NCI-H2227 (cell line): Measurements from ENCODE around the gene ANKRD52.
"Not testable (repeated sequence)": the region's sequence is repeated elsewhere in the genome, so short reads cannot be mapped to it uniquely, and the experiment has no call there.

Experiments
- DNase-seq: peaks from one replicate; lab custom pipeline; 2025; ENCODE audit not compliant: unreplicated experiment; lab: John Stamatoyannopoulos, UW

The ANKRD52 gene

DNA sequence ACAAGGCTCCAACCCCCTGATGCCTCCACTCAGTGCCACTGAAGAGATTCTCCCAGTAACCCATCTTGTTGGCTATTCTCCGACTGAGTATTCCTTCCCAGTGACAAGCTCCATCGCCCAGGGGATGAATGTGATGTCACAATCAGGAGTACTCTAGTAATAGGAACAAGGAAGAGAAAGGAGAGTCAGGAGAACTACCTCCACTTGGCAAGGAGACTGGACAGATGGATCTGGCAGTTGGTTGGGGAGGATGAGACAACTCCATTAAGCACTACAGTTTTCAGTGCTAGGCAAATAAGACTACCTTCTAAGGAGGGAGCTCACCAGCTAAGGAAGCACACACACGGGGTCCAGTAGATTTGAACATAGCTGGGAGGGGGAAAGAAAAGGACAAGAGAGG, 41.7 kb downstream of the ANKRD52 start:
- no peak for DNase-seq

GRCh38 chr12:56213878-56214277, 44.3 kb downstream of the ANKRD52 start:
- no peak for DNase-seq

- DNase-seq = no peak
Observed at GRCh38 chr12:56212361-56212760, 45.8 kb downstream of the ANKRD52 start.

GRCh38 chr12:56208006-56208405, 50.2 kb downstream of the ANKRD52 start:
- DNase-seq = no peak

- DNase-seq = peak; percentile 54
Observed at GRCh38 chr12:56206452-56207166, 51.6 kb downstream of the ANKRD52 start.

DNA sequence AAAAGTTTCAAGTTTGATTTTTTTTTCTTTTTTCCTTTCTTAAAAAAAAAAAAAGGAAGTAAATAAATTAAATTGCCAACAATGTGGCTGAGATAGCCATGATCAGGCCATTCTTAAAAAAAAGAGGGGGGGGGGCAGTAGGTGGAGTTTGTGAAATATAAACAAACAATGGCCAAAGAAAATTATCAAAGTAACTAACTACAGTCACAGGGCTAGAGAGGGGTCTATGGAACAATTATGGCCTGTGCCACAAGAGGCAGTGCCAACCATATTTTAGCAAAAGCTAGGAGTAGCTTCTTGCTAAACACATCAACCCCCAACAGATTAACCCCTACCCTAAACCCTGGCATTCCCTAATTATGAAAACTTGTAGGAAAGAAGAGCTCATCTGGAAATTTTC, 52.7 kb downstream of the ANKRD52 start:
- no peak for DNase-seq

GRCh38 chr12:56204275-56204674, 53.9 kb downstream of the ANKRD52 start:
- no peak for DNase-seq

GRCh38 chr12:56202838-56203237, 55.3 kb downstream of the ANKRD52 start:
- no peak for DNase-seq

DNA sequence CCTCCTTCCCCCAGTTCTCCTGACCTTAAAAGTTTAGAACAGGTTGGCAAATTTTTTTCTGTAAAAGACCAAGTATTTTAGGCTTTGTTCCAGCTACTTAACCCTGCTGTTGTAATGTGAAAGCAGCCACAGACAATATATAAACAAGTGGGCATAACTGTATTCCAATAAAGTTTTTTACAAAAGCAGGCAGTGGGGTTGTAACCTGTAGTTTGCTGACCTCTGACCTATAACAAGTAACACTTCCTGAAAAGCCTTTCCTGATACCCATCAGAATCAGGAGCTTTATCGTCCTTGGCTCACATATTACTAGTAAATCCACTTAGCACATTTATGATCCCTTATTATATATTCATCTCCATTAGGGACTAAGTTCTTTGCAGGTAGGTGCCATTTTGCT, 55.8 kb downstream of the ANKRD52 start:
- no peak for DNase-seq

DNA sequence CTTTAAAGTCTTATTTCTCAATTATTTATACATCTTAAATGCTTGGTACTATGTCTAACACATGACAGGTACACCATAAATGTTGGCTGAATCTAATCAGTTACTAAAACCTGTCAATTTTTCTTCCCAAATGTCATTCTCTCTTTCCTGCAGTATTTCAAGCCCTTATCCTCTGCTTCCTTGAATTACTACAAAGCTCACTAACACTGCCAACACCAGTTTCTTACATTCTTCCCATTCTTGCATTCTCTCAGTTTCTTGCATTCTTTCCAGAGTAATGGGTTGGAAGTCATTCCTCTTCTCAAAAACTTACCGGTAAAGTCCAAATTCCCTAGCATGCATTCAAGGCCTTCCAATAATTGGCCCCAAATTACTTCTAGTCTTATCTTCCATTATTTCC, 59.3 kb downstream of the ANKRD52 start:
- DNase-seq = no peak

DNA sequence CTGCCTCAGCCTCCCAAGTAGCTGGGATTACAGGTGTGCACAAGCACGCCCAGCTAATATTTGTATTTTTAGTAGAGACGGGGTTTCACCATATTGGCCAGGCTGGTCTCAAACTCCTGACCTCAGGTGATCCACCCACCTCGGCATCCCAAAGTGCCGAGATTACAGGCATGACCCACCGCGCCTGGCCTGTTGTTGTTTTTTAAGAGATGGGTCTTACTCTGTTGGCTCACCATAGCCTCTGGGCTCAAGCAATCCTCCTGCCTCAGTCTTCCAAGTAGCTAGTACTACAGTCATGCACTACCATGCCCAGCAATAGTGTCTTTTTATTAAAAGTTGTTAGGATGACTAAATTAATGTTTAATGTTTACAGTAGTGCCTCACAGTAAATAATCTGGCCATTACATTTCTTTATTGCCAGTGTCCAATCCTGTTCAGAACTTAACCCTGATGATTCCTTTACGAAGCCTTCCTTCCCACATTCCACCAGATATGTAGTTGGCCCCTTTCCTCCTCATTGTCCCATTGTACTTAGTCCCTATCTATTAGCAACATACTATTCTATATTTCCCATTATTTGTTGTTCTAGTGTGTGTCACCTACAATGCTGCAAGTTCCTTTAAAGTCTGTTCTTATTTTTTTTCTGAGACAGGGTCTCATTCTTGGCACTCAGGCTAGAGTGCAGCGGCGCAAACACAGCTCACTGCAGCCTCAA, 60.1 kb downstream of the ANKRD52 start:
- no peak for DNase-seq

DNA sequence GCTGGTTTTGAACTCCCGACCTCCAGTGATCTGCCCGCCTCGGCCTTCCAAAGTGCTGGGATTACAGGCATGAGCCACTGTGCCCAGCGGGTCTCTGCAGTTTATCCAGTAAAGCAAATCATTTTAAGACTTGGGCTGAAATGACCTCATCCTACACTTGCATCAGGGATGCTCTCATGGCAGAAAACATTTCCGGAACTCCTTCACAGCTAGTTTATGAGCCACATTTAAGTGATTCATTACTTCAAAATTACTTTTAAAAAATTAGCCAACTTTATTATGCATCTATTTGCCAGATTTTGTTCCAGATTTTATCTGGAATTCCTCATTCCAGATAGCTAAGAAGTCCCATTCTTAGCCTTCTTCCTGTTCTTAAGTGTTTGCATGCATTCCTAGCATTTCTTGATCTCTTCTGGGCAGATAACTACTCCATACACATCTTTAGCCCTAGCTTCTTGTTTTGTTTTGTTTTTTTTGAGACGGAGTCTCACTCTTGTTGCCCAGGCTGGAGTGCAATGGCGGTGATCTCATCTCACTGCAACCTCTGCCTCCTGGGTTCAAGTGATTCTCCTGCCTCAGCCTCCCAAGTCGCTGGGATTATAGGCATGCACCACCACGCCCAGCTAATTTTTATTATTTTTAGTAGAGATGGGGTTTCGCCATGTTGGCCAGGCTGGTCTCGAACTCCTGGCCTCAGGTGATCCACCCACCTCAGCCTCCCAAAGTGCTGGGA, 61.2 kb downstream of the ANKRD52 start:
- not testable (repeated sequence) for DNase-seq

GRCh38 chr12:56193025-56193578, 65.1 kb downstream of the ANKRD52 start:
- DNase-seq = peak; percentile 91

DNA sequence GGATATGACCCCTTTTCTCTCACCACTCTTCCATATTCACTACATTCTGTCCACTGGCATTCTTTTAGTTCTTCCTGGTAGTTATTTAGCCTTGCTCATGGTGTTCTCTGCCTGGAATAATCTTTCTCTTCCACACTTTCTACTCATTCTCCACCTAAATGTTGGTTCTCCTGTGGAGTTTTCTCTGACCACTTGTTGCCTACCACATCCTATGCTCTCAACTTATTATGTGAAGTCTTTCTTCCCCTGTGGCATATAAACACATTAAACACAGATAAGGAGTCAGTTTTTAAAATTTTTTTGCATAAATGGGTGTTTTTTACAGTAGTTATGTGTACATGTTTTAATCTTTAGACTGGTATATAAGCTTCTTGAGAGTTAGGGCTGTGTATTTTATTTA, 65.6 kb downstream of the ANKRD52 start:
- no peak for DNase-seq

- no peak for DNase-seq
Observed at GRCh38 chr12:56190695-56191155, 67.5 kb downstream of the ANKRD52 start.

- peak; percentile 93 for DNase-seq
Observed at GRCh38 chr12:56189918-56190694, 68.1 kb downstream of the ANKRD52 start.

DNA sequence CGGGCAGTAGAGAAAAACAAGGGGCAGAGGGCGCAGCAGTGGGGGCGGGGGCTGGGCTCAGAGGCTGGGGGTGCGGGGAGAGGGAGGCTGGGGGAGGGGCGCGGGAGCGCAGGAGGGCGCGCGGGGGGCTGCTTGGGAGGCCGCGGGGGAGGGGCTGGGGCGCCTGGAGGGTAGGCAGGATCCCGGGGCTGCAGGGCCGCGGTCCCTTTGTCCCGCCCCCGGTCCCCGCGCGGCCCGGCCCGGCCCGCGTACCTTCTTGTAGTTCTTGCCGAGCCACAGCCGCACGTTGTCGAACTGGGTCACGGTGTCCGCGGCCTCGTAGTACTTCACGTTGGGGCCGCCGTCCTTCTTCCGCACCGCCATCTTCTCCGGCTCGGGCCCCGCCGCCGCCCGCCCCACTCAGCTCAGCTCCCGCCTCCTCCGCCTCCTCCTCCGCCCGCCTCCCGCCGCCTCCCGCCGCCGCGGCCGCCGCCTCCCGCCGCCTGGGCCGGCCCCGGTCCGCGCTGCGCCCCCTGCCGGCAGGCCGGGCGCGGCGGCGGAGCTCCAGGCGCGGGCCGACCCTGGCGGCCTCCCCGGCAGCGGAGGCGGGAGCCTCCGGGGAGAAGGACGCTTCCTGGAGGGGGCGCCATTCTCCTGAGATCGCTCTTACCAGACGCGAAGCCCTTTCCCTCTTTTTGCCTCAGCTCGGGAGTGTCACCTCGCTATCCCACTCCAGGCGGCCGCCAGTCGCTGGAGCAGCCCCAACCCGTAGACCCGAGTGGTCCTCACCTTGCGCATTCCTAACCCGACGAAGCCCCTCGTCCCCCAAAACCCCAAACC, 68.9 kb downstream of the ANKRD52 start, which contains the start of gene SMARCC2:
TSS of gene SMARCC2 (minus strand) at position 385 of the 819 bp plus-strand sequence. CDS start at position 363, 22 bp downstream.
- peak; percentile 87 for DNase-seq

DNA sequence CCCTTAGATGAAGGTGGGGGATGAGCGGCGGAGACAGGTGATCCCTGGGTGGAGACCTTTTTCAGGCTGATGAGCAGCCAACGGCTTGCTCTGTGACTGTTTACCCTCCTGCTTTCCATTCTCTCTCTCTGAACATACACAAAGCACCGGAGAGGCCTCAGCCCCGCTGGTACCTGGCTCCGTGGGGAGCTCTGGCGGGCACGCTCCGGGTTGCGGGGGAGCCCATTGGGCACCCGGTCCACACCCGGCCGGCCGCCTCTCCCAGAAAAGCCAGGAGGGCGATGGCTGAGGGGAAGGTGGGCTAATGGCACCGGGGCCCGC, 69.4 kb downstream of the ANKRD52 start:
- DNase-seq = no peak

- no peak for DNase-seq
Observed at GRCh38 chr12:56188131-56188777, 69.9 kb downstream of the ANKRD52 start.
